ENCODE measurements around the gene RTEL1.

RTEL1 gene

DNA sequence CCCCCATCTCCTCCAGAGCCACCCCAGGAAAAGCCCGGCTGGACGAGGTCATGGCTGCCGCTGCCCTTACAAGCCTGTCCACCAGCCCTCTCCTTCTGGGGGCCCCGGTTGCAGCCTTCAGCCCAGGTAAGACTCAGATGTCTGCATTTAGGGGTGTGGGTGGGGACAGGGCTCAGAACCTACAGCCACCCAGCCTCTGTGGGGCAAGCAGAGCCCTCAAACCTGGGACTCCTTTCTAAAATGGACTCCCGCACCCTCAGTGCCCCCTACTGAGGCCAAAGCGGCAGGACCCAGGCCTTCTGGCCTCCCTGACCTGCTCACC, 83.2 kb downstream of the RTEL1 start:
- peak overlapping the region; percentile 61 for H3K4me3 ChIP-seq (ENCODE audit: low read depth, low read length)
- in situ Hi-C loops (cut with HindIII; ENCODE audit: low sequenced_read_pairs): no loop called here
- DNase-seq (ENCODE audit: low read depth): no peak
- TF ChIP-seq, protein P1, sequence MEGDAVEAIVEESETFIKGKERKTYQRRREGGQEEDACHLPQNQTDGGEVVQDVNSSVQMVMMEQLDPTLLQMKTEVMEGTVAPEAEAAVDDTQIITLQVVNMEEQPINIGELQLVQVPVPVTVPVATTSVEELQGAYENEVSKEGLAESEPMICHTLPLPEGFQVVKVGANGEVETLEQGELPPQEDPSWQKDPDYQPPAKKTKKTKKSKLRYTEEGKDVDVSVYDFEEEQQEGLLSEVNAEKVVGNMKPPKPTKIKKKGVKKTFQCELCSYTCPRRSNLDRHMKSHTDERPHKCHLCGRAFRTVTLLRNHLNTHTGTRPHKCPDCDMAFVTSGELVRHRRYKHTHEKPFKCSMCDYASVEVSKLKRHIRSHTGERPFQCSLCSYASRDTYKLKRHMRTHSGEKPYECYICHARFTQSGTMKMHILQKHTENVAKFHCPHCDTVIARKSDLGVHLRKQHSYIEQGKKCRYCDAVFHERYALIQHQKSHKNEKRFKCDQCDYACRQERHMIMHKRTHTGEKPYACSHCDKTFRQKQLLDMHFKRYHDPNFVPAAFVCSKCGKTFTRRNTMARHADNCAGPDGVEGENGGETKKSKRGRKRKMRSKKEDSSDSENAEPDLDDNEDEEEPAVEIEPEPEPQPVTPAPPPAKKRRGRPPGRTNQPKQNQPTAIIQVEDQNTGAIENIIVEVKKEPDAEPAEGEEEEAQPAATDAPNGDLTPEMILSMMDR (IDR thresholded peaks at IDR 0.05; ENCODE audit: low read depth, low read length, missing control alignments): no peak

DNA sequence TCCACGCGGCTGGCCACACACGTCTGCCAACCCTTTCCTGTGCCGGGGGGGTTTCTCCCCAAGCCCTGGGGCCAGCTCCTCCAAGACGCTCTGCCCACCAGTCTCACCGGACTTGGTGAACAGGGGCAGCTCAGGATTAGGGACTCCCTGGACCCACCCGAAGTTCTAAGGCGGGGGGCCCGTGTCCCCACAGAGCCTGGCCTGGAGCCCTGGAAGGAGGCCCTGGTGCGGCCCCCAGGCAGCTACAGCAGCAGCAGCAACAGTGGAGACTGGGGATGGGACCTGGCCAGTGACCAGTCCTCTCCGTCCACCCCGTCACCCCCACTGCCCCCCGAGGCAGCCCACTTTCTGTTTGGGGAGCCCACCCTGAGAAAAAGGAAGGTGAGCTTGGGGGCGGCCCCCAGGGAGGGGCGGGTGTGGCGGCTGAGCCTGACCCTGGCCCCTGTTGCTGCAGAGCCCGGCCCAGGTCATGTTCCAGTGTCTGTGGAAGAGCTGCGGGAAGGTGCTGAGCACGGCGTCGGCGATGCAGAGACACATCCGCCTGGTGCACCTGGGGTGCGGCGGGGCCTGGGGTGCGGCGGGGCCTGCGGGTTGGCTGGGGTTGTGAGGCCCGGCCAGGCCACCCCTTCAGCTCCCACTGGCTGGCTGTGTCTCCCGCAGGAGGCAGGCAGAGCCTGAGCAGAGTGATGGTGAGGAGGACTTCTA, 83.7 kb downstream of the RTEL1 start:
- H3K4me3 ChIP-seq (ENCODE audit: low read depth, low read length): peak overlapping the region; percentile 61

DNA sequence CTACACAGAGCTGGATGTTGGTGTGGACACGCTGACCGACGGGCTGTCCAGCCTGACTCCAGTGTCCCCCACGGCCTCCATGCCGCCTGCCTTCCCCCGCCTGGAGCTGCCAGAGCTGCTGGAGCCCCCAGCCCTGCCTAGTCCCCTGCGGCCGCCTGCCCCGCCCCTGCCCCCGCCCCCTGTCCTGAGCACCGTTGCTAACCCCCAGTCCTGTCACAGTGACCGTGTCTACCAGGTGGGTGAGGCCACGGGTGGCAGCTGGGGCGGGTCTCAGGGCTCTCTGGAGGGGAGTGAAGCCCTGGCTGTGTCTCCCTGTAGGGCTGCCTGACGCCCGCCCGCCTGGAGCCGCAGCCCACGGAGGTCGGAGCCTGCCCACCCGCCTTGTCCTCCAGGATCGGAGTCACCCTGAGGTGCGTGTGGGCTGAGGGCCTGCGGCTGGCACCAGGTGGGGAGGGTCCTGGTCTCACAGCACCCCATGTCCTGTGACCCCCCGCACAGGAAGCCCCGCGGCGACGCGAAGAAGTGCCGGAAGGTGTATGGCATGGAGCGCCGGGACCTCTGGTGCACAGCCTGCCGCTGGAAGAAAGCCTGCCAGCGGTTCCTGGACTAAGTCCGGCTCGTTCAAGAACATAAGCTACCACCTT, 84.4 kb downstream of the RTEL1 start:
- H3K4me3 ChIP-seq (ENCODE audit: low read depth, low read length): no peak overlapping the region
- no peak for DNase-seq (ENCODE audit: low read depth)
- TF ChIP-seq, protein P1 (IDR thresholded peaks at IDR 0.05; ENCODE audit: low read depth, low read length, missing control alignments): no peak
- in situ Hi-C loops (cut with HindIII; ENCODE audit: low sequenced_read_pairs): no loop called here

More for the DNA sequence above, 83.7 kb downstream of the RTEL1 start:
- DNase-seq (ENCODE audit: low read depth): no peak
- in situ Hi-C loops (cut with HindIII; ENCODE audit: low sequenced_read_pairs): no loop called here
- TF ChIP-seq, protein P1 (IDR thresholded peaks at IDR 0.05; ENCODE audit: low read depth, low read length, missing control alignments): no peak

DNA sequence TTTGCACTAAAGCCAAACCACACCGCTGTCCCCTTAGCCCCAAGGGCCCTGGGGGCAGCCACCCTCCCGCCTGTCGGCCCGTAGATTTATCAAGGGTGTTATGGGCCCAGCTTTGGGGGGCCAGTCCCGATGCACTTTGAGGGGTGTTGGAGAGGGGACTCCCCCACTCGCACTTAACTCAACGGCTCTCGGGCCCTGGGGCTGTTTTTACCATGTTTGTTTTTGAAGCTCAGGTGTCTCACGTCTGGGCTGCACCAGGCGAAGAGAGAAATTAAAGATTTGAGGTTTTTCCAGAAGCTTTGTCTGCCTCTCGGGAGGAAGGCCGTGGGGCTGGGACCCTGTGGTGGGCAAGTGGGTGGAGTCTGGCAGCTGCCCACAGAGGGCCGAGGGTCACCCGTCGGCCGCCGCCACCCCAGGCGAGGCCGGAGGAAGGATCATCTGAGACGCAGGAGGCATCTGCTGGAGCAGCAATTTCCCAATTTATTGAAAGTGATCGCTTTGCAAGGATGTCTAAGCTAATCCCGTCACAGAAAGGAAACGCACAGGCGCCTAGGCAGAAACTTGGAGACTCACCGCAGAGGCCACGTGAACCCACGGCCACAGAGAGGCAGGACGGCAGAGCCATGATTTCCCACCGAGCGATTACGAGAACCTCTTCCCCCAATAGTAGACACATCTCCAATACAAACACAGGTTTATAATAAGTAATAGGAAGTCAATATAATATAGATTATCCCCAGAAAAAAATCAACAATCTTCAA, 85.3 kb downstream of the RTEL1 start:
- no peak overlapping the region for H3K4me3 ChIP-seq (ENCODE audit: low read depth, low read length)
- in situ Hi-C loops (cut with HindIII; ENCODE audit: low sequenced_read_pairs): no loop called here
- no peak for DNase-seq (ENCODE audit: low read depth)
- TF ChIP-seq, protein P1 (IDR thresholded peaks at IDR 0.05; ENCODE audit: low read depth, low read length, missing control alignments): no peak

DNA sequence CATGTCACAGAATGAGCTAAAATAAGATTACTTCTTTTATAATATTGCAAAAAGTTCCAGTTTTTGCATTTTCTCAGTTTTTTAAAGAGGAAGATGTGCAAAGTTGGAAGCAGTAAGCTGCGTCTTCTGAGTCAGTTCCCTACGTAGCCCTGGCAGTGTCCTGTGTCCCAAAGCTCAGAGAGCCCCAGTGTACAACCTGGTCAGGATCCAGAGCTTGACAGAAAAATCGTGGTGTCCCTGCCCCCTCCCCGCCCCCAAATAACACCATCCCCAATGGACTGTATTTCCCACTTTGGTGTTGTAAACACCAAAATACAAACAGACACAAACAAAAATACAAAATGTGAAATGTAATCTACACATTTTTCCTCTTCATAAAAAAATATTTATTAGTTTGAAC, 86.0 kb downstream of the RTEL1 start:
- H3K4me3 ChIP-seq (ENCODE audit: low read depth, low read length): no peak overlapping the region
- TF ChIP-seq, protein P1 (IDR thresholded peaks at IDR 0.05; ENCODE audit: low read depth, low read length, missing control alignments): no peak
- no peak for DNase-seq (ENCODE audit: low read depth)
- in situ Hi-C loops (cut with HindIII; ENCODE audit: low sequenced_read_pairs): no loop called here

DNA sequence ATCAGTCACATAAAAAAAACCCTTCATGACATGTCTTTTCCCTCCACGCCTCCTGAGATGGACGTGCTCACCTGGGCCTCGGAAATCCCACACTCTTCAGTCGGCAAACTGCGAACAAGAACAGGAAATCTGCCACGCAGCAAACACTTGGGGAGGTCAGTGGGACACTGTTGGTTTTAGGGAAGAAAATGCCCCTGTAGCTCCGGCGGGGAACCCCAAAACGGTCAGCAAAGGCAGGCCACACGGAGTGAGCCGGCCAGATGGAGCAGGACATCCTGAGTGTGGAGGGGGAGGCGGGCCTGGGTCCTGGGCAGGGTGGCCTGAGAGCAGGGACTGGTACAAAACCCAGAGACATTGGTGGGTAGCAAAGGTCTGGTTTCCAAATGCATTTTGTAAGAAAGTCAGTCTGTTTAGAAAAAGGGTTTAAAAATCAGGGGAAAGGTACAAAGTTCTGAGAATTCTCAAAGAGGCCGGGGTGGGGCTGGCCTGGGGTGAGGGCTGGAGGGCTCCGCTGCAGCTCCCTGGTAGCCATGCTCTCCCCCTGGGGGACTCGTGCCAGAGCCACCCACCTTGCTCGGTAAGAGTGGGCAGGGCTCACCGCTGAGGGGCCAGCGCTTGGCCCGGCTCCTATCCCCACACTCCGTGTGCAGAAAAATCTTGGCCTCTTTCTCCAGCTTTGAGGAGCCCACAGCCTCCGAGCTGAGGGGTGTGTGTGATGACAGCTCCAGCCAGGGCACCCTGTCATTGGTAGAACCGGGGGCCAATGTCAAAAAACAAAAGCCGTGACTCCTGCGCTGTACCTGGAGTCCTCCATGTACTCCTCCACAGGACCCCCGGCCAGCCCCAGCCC, 86.7 kb downstream of the RTEL1 start:
- in situ Hi-C loops (cut with HindIII; ENCODE audit: low sequenced_read_pairs): no loop called here
- DNase-seq (ENCODE audit: low read depth): no peak
- no peak overlapping the region for H3K4me3 ChIP-seq (ENCODE audit: low read depth, low read length)
- TF ChIP-seq, protein P1 (IDR thresholded peaks at IDR 0.05; ENCODE audit: low read depth, low read length, missing control alignments): no peak

Data from astrocyte of the cerebellum (primary cell).